ENCODE measurements around the gene LIPI. TPM values are rescaled to one million over a fixed set of nuclear protein-coding genes. Genes with fewer than 3 reads are reported as not detected.
"Not testable (repeated sequence)": the region's sequence is repeated elsewhere in the genome, so short reads cannot be mapped to it uniquely, and the experiment has no call there.

The LIPI gene
- polyA plus RNA-seq, 1 experiment: not detected

DNA sequence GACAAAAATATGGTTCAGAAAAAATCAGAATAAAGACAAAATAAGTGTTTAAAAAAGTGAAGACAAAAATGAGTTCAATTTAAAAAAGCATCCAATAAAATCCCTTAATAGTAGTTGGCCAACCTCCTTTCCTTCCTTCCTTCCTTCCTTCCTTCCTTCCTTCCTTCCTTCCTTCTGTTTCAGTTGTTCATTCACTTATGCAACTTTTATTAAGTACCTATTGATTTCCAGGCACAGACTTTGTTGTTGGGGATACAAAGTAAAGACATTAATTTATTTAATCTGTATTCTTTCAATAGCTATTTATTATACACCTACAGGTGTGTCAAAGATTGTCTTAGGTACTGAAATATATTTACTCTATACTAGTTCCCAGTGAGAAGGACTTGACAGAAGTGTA is 2.4 kb upstream of the LIPI start:
- CTCF ChIA-PET: interaction anchor here (0.7 kb wide), 2 partner anchors 40 to 1313 kb away, joined by 3 read pairs; no protein-coding TSS in a partner anchor
- POLR2A ChIA-PET: no interaction called here

DNA sequence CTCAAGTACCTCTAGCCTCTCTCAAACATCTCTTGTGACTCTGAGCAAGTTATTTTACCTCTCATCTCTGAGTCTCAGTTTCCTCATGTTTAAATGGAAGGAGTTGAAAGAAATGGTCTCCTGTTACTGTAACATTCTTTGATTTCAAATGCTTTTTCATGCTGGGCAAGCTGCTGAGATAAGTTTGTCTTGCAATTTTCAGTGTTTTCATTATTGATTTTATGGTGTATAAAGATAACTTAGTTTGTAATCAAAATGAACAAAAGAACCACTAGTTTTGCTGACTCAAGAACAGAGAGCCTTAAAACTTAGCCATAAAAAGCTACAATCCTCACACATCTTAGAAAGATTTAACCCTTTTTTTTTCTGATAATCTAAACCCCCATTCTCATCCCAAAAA is 4.5 kb downstream of the LIPI start:
- Histone ChIP-seq H3K4me3 (ENCODE audit: low read depth, low read length) (no peak overlapping the region), H3K9me3 (ENCODE audit: control insufficient read depth, insufficient read depth, low read length) (no peaks in the 10 kb centered on the region), H3K27me3 (ENCODE audit: control insufficient read depth, insufficient read depth, low read length) (no peaks in the 10 kb centered on the region), H3K27ac (ENCODE audit: low read depth, low read length) (no peak overlapping the region)
- ChIA-PET CTCF (no interaction called here), POLR2A (no interaction called here)
- TF ChIP-seq, protein P1, sequence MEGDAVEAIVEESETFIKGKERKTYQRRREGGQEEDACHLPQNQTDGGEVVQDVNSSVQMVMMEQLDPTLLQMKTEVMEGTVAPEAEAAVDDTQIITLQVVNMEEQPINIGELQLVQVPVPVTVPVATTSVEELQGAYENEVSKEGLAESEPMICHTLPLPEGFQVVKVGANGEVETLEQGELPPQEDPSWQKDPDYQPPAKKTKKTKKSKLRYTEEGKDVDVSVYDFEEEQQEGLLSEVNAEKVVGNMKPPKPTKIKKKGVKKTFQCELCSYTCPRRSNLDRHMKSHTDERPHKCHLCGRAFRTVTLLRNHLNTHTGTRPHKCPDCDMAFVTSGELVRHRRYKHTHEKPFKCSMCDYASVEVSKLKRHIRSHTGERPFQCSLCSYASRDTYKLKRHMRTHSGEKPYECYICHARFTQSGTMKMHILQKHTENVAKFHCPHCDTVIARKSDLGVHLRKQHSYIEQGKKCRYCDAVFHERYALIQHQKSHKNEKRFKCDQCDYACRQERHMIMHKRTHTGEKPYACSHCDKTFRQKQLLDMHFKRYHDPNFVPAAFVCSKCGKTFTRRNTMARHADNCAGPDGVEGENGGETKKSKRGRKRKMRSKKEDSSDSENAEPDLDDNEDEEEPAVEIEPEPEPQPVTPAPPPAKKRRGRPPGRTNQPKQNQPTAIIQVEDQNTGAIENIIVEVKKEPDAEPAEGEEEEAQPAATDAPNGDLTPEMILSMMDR (IDR thresholded peaks at IDR 0.05; ENCODE audit: low read depth, low read length): no peak
- no peak for DNase-seq (ENCODE audit: low read depth, low spot score)

More for the DNA sequence above, 2.4 kb upstream of the LIPI start:
- DNase-seq (ENCODE audit: low read depth, low spot score): no peak
- Histone ChIP-seq H3K4me3 (ENCODE audit: low read depth, low read length) (no peak overlapping the region), H3K27ac (ENCODE audit: low read depth, low read length) (no peak overlapping the region), H3K27me3 (ENCODE audit: control insufficient read depth, insufficient read depth, low read length) (no peaks in the 10 kb centered on the region), H3K9me3 (ENCODE audit: control insufficient read depth, insufficient read depth, low read length) (peaks cover 4% of the 10 kb centered on the region; the same call in 1 of the 2 replicates)
- TF ChIP-seq, protein P1 (IDR thresholded peaks at IDR 0.05; ENCODE audit: low read depth, low read length): no peak

DNA sequence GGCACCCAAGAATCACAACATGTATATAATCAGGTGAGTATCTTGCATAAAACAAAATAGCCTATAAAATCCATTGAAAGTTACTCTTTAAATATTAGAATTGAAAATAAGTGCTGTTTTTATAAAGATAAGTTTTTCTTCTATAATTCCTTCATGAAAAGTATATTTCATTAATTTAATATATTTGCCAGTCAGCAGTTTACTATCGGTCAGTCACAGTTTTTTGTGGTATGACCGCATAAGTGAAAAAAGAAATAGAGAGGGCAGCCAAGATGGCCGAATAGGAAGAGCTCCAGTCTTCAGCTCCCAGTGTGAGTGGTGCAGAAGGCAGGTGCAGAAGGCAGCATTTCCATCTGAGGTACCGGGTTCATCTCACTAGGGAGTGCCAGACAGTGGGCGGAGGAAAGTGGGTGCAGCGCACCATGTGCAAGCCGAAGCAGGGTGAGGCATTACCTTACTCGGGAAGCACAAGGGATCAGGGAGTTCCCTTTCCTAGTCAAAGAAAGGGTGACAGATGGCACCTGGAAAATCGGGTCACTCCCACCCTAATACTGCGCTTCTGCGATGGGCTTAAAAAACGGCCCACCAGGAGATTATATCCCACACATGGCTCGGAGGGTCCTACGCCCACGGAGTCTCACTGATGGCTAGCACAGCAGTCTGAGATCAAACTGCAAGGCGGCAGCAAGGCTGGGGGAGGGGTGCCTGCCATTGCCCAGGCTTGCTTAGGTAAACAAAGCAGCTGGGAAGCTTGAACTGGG is 44.1 kb downstream of the LIPI start:
- H3K9me3 ChIP-seq (ENCODE audit: control insufficient read depth, insufficient read depth, low read length); CTCF ChIA-PET; H3K4me3 ChIP-seq (ENCODE audit: low read depth, low read length); DNase-seq (ENCODE audit: low read depth, low spot score); H3K27me3 ChIP-seq (ENCODE audit: control insufficient read depth, insufficient read depth, low read length); POLR2A ChIA-PET; H3K27ac ChIP-seq (ENCODE audit: low read depth, low read length): not testable (repeated sequence)

DNA sequence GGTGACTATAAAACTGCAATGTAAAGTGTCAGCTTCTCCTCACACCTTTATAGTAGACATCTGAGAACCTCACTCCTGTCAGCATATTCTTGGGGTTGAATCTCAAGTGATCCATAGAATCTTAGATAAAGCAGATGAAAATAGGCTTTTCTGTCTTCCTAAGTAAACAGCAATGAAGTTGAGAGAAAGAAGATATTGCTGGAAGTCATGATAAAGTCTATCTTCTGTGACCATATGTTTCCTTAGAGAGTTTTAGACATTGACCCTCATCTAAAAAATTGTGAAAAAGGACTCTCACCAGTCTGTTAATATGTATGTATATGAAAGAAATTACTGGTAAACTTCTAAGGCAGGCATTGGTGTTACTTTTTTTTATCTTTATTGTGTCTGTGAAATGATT is 66.8 kb downstream of the LIPI start:
- Histone ChIP-seq H3K27ac (ENCODE audit: low read depth, low read length) (no peak overlapping the region), H3K27me3 (ENCODE audit: control insufficient read depth, insufficient read depth, low read length) (no peaks in the 10 kb centered on the region), H3K4me3 (ENCODE audit: low read depth, low read length) (no peak overlapping the region), H3K9me3 (ENCODE audit: control insufficient read depth, insufficient read depth, low read length) (no peaks in the 10 kb centered on the region)
- ChIA-PET POLR2A (no interaction called here), CTCF (no interaction called here)
- no peak for DNase-seq (ENCODE audit: low read depth, low spot score)
- TF ChIP-seq, protein P1 (IDR thresholded peaks at IDR 0.05; ENCODE audit: low read depth, low read length): no peak

DNA sequence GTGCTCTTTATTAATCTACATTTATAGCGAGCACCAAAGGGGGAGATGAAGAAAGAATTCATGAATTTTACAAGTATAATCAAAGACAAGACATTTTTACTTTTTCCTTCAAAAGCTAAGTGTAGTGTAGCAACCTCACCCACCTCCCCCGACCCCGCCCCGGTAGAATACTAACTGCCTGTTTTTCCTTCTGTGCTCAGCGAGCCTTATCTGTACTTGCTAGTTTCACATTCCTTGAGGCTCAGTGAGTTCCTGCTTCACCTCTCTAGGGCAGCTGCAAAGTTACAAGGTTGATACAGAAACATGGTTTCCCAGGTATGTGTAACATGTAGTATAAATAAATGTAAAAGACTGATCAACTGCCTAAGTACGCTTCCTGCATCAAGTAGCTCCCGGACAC is 86.5 kb downstream of the LIPI start:
- Histone ChIP-seq H3K27me3 (ENCODE audit: control insufficient read depth, insufficient read depth, low read length) (no peaks in the 10 kb centered on the region), H3K9me3 (ENCODE audit: control insufficient read depth, insufficient read depth, low read length) (peaks cover 3% of the 10 kb centered on the region; the same call in 1 of the 2 replicates), H3K4me3 (ENCODE audit: low read depth, low read length) (no peak overlapping the region), H3K27ac (ENCODE audit: low read depth, low read length) (no peak overlapping the region)
- TF ChIP-seq, protein P1 (IDR thresholded peaks at IDR 0.05; ENCODE audit: low read depth, low read length): no peak
- ChIA-PET CTCF (no interaction called here), POLR2A (no interaction called here)
- no peak for DNase-seq (ENCODE audit: low read depth, low spot score)

All from AG04450 (cell line).